Adrenal gland (tissue), 5 donors: ENCODE data around the gene CPN1.

Experiments used
- CTCF ChIP-seq, 6 experiments: fragments of 450-650 bp in 4 of 6; fragments of 200-600 bp in 2 of 6; sonication (generic) in 1 of 6; IDR thresholded peaks; 1 replicate in 5 of 6; 2 replicates in 1 of 6; pipeline versions ENCODE4 v1.5.1 to v1.8.0; 2016 to 2021; ENCODE audit warnings: antibody characterized with exemption in 6 of 6, mild to moderate bottlenecking in 2 of 6, moderate library complexity in 1 of 6
- POLR2A ChIP-seq, 2 donors: fragments of 450-650 bp; IDR thresholded peaks; one replicate each; pipeline ENCODE4 v1.6.1; 2017; ENCODE audit warnings: antibody characterized with exemption in 2 of 2, mild to moderate bottlenecking in 2 of 2, moderate library complexity in 1 of 2
- donor health status: DM: no; HTN: no; CAD: no.

GRCh38 chr10:100020886-100021253 lies 60.8 kb downstream of the CPN1 start:
- no peak for TF ChIP-seq POLR2A (IDR thresholded peaks at IDR 0.05)
- TF ChIP-seq CTCF (IDR thresholded peaks at IDR 0.05): no peak
